Activated CD4-positive, alpha-beta T cell treated with anti-CD3 and anti-CD28 coated beads, Interleukin-2, amount 10 ng/mL, durations not matched to agents 24 days and 14 days (primary cell): Measurements from ENCODE around the gene CCDC92. TPM values are rescaled to one million over a fixed set of nuclear protein-coding genes. Genes with fewer than 3 reads are reported as not detected.

ENCODE experiments used
- DNase-seq: peaks from one replicate; pipeline ENCODE4 v3.0.0; 2022
- H3K27ac Mint-ChIP-seq: one replicate; pipeline ENCODE4 v1.8.0; 2022; ENCODE audit warnings: mild to moderate bottlenecking, mixed read lengths
- H3K27me3 Mint-ChIP-seq: one replicate; pipeline ENCODE4 v1.8.0; 2022; ENCODE audit warnings: mixed read lengths
- H3K36me3 Mint-ChIP-seq: one replicate; pipeline ENCODE4 v1.8.0; 2022; ENCODE audit warnings: low read depth, mild to moderate bottlenecking, mixed read lengths
- H3K4me1 Mint-ChIP-seq: one replicate; pipeline ENCODE4 v1.8.0; 2021; ENCODE audit warnings: mixed read lengths
- H3K4me3 Mint-ChIP-seq: one replicate; pipeline ENCODE4 v1.8.0; 2022; ENCODE audit warnings: mild to moderate bottlenecking, moderate library complexity, mixed read lengths
- H3K9me3 Mint-ChIP-seq: one replicate; pipeline ENCODE4 v1.8.0; 2021; ENCODE audit warnings: mixed read lengths
- intact Hi-C: fragments of 100-400 bp; cut with micrococcal nuclease; formaldehyde crosslinking; loops from one replicate; pipeline ENCODE4 v1.15.1; 2023
- total RNA-seq: library from RNA; stranded (reverse); gene quantifications from 2 replicates; pipeline ENCODE4 v1.2.3, GENCODE V29; 2022

The CCDC92 gene
- total RNA-seq, 1 donor from 2014 or later, result 7.3 TPM

DNA sequence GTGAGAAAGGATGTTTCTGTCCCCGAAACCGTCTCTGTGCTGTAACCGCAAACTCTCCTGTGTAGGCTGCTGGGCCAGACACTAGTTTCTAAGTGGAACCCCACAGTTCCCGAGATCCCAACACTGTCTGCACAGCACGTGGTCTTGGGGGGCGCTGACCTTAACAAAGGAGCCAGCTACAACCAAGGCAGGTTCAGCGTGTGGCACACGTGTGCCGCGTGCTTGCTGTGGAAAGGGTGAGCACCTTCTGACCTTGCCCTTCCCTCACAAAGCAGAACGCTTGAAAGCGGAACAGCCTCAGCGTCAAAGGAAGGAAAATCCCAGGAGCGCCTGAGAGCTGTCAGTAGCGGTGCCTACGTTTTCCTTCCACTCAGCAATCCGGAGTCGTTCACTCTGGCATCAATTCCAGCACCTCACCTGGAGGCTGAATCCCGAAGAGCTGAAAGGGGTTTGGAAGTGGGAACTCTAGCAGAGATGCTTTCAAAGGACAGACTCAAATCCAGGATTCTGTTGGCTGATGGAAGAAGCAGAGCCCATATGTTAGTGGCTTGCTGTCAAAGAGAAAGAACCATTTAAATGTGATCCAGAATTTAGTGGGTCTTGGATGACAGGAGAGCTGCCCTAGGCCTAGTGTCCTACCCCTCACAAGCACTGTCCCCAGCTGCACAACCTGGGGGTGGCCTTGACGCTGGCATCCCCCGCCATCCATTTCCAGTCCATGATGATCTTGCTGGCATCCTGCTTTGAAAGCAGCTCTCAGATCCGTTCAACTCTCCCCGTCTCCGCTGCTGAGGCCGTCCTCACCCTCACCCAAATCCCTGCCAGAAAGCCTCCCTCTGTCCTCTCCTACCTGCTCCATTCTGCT lies 27.1 kb downstream of the CCDC92 start:
- H3K36me3 Mint-ChIP-seq, result peaks cover 10% of the 10 kb centered on the region
- no peak for DNase-seq
- no peaks in the 10 kb centered on the region for H3K27me3 Mint-ChIP-seq
- no peaks in the 10 kb centered on the region for H3K9me3 Mint-ChIP-seq
- H3K4me1 Mint-ChIP-seq, result no peaks in the 10 kb centered on the region
- H3K4me3 Mint-ChIP-seq, result no peak overlapping the region
- intact Hi-C loops, result no loop called here
- H3K27ac Mint-ChIP-seq, result no peak overlapping the region

GRCh38 chr12:123944696-123945095 lies 27.9 kb downstream of the CCDC92 start:
- H3K4me3 Mint-ChIP-seq, result no peak overlapping the region
- no peak for DNase-seq
- intact Hi-C loops, result no loop called here
- no peaks in the 10 kb centered on the region for H3K4me1 Mint-ChIP-seq
- H3K36me3 Mint-ChIP-seq, result peaks cover 10% of the 10 kb centered on the region
- no peaks in the 10 kb centered on the region for H3K9me3 Mint-ChIP-seq
- H3K27ac Mint-ChIP-seq, result no peak overlapping the region
- no peaks in the 10 kb centered on the region for H3K27me3 Mint-ChIP-seq

DNA sequence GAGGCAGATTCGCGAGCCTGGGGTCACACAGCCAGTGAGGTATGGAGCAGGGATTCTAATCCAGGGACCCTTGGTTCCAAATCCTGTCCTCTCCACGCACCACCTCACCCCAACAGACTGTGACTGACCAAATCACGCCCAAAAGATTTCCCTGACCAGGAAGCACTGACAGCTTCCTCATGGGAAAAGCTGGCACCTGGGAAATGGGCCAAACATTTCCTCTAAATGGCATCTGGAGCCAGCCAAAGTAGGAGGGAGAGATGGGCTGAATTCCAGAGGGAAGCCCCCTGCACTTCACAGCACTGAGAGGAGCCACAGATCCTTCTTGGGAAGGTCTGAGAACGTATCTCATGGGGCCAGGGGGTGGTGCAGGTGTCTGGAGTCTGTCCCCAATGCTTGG lies 28.8 kb downstream of the CCDC92 start:
- intact Hi-C loops, result no loop called here
- H3K4me1 Mint-ChIP-seq, result peaks cover 4% of the 10 kb centered on the region
- no peaks in the 10 kb centered on the region for H3K27me3 Mint-ChIP-seq
- peaks cover 10% of the 10 kb centered on the region for H3K36me3 Mint-ChIP-seq
- H3K9me3 Mint-ChIP-seq, result no peaks in the 10 kb centered on the region
- no peak overlapping the region for H3K4me3 Mint-ChIP-seq
- no peak for DNase-seq
- H3K27ac Mint-ChIP-seq, result no peak overlapping the region

DNA sequence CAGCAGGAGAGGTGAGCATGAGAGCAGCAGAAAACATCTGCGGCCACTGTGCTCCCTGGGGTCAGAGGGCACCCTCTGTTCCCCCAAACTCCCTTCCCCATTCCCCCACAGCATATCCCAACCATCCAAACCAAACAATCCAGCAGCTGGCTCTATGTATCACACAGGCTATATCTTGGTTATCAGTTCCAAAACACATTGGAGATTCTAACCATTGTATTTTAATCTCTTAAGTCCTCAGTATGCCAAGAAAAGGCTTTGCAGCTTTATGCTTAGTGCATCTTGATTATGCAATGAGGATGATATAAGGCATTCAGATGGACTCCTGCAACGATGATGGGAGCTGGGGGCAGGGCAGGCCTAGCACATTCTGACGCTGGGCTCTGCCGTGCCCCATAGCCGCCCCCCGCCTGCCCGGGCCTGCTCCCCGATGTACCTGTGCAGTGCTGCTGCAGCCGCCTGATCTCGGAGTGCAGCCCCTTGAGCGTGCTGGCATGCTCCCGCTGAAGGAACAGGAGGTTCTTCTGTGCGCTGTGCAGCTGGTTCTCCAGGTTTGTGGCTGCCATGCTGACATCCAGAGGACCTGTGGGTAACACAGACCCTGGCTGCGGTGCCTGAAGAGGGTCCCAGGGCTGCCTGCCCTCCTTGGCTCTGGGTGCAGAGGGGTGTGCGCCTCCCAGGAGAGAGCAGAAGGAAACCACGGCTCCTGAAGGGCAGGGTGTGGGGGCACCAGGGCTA lies 29.6 kb downstream of the CCDC92 start:
- Mint-ChIP-seq H3K4me1 (peaks cover 11% of the 10 kb centered on the region), H3K36me3 (peaks cover 10% of the 10 kb centered on the region), H3K27ac (no peak overlapping the region), H3K4me3 (no peak overlapping the region), H3K9me3 (no peaks in the 10 kb centered on the region), H3K27me3 (no peaks in the 10 kb centered on the region)
- intact Hi-C loops, result no loop called here
- DNase-seq, result no peak

- H3K27me3 Mint-ChIP-seq, result no peaks in the 10 kb centered on the region
- no peak overlapping the region for H3K27ac Mint-ChIP-seq
- no peak for DNase-seq
- peaks cover 20% of the 10 kb centered on the region for H3K4me1 Mint-ChIP-seq
- no peaks in the 10 kb centered on the region for H3K9me3 Mint-ChIP-seq
- peaks cover 13% of the 10 kb centered on the region for H3K36me3 Mint-ChIP-seq
- intact Hi-C loops, result no loop called here
- no peak overlapping the region for H3K4me3 Mint-ChIP-seq
Measured at GRCh38 chr12:123942238-123942653, 30.4 kb downstream of the CCDC92 start.

- intact Hi-C loops, result no loop called here
- DNase-seq, result no peak
- Mint-ChIP-seq H3K27me3 (no peaks in the 10 kb centered on the region), H3K36me3 (peaks cover 14% of the 10 kb centered on the region), H3K27ac (no peak overlapping the region), H3K4me3 (no peak overlapping the region), H3K4me1 (peaks cover 20% of the 10 kb centered on the region), H3K9me3 (no peaks in the 10 kb centered on the region)
Measured at GRCh38 chr12:123941624-123942237, 30.9 kb downstream of the CCDC92 start.

DNA sequence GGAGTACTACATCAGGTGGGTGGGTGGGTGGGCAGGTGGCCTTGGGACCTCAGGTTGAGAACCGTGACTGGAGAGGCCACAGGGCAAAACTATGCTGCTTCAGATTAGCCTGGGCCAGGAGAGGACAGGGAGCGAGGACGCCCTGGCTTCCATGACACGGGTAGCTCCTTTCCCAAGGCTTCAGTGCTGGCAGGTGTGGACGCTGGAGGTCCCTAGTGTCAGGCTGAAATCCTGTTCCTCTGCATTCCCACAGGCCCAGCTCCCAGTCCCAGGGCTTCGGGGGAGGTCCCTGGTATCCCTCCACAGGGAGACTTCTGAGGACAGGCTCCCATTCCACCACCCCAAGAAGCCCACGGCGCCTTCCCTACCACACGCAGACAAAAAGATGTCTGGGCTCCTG lies 31.6 kb downstream of the CCDC92 start:
- DNase-seq, result no peak
- peaks cover 20% of the 10 kb centered on the region for H3K4me1 Mint-ChIP-seq
- H3K4me3 Mint-ChIP-seq, result no peak overlapping the region
- H3K36me3 Mint-ChIP-seq, result peaks cover 16% of the 10 kb centered on the region
- H3K9me3 Mint-ChIP-seq, result no peaks in the 10 kb centered on the region
- no peak overlapping the region for H3K27ac Mint-ChIP-seq
- no peaks in the 10 kb centered on the region for H3K27me3 Mint-ChIP-seq
- intact Hi-C loops, result no loop called here

- Mint-ChIP-seq H3K36me3 (peaks cover 16% of the 10 kb centered on the region), H3K9me3 (no peaks in the 10 kb centered on the region), H3K27ac (no peak overlapping the region), H3K4me3 (no peak overlapping the region), H3K27me3 (no peaks in the 10 kb centered on the region), H3K4me1 (peaks cover 20% of the 10 kb centered on the region)
- intact Hi-C loops, result no loop called here
- DNase-seq, result no peak
Measured at GRCh38 chr12:123940627-123940966, 32.0 kb downstream of the CCDC92 start.

DNA sequence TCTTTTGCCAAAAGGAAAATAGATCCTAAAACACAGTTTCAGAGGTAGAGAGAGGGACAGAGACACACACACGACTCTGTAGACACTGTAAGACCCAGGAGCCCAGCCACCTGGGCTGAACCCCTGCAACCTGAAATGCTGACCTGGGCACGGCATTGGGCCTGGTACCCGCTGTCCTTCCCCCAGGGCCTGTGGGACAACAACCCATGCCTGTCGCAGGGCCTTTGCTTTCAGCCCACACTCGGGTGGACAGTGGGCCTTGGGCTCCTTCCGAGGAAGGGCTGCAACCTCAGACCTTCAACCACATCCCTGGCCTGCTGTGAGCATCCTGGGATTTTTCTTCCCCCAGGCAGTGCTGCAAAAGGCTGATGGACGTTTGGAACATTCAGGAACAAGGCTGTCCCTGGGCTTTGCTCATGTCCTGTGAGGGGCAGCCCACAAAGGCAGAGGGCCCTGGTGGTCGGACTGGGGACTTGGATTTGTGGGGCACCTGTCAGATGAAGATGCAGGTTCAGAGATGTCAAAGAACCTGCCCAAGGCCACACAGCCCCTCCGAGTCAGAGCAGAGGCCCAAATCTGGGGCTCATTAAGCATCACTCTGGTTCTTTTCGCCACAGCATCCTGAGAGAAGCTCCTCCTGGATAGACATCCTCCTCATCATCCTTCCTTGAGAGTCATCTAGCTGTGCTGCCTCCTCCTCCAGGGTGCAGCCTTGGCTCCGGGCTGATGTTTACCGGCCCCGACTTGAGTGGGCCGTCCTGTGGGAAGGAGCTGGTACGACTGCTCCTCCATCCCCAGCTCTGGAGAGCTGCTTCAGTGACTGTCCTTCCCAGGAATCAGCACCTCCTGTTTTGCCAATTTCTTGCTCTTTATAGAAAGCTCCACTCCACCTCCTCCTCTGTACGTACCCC lies 32.7 kb downstream of the CCDC92 start:
- Mint-ChIP-seq H3K9me3 (no peaks in the 10 kb centered on the region), H3K4me3 (no peak overlapping the region), H3K36me3 (peaks cover 16% of the 10 kb centered on the region), H3K27ac (no peak overlapping the region), H3K4me1 (peaks cover 20% of the 10 kb centered on the region), H3K27me3 (no peaks in the 10 kb centered on the region)
- intact Hi-C loops, result loop anchor here (5.0 kb wide), 1 partner anchor 32 kb away; the partner anchor contains the start of genes CCDC92 and ZNF664
- no peak for DNase-seq

GRCh38 chr12:123938679-123939480 lies 33.8 kb downstream of the CCDC92 start:
- H3K27me3 Mint-ChIP-seq, result no peaks in the 10 kb centered on the region
- H3K4me1 Mint-ChIP-seq, result peaks cover 20% of the 10 kb centered on the region
- H3K27ac Mint-ChIP-seq, result peak overlapping the region; percentile 86
- intact Hi-C loops, result loop anchor here (5.0 kb wide), 1 partner anchor 33 kb away; the partner anchor contains the start of genes CCDC92 and ZNF664
- peak; percentile 62 for DNase-seq
- peaks cover 16% of the 10 kb centered on the region for H3K36me3 Mint-ChIP-seq
- no peaks in the 10 kb centered on the region for H3K9me3 Mint-ChIP-seq
- peak overlapping the region; percentile 86 for H3K4me3 Mint-ChIP-seq

GRCh38 chr12:123937707-123938591 lies 34.7 kb downstream of the CCDC92 start:
- no peaks in the 10 kb centered on the region for H3K9me3 Mint-ChIP-seq
- H3K27ac Mint-ChIP-seq, result peak overlapping the region; percentile 86
- peaks cover 4% of the 10 kb centered on the region for H3K27me3 Mint-ChIP-seq
- peak; percentile 86 for DNase-seq
- intact Hi-C loops, result loop anchor here (5.0 kb wide), 1 partner anchor 34 kb away; the partner anchor contains the start of genes CCDC92 and ZNF664
- H3K4me1 Mint-ChIP-seq, result peaks cover 20% of the 10 kb centered on the region
- H3K4me3 Mint-ChIP-seq, result peak overlapping the region; percentile 86
- H3K36me3 Mint-ChIP-seq, result peaks cover 16% of the 10 kb centered on the region
